ENCODE data around the gene RHOXF2B.

DNA sequence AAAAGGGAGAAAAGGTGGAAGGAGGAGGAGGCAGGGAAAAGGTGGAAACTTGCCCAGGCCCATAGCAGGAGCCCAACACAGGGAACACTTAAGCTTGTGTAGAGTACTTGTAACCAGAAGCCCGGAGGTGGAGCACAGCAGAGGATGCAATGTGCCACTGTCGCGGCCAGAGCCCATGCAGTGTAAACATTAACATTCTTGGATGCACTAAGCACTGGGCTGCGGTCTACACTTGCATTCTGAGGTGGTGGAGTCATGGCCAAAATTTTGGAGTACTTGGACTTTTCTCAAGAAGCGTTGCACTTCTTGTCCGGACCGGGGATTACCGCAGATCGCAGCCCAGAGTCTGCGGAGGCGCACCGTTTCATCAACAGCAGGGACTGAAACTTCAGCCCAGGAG lies 42.7 kb upstream of the RHOXF2B start:
- TF ChIP-seq, protein P1, sequence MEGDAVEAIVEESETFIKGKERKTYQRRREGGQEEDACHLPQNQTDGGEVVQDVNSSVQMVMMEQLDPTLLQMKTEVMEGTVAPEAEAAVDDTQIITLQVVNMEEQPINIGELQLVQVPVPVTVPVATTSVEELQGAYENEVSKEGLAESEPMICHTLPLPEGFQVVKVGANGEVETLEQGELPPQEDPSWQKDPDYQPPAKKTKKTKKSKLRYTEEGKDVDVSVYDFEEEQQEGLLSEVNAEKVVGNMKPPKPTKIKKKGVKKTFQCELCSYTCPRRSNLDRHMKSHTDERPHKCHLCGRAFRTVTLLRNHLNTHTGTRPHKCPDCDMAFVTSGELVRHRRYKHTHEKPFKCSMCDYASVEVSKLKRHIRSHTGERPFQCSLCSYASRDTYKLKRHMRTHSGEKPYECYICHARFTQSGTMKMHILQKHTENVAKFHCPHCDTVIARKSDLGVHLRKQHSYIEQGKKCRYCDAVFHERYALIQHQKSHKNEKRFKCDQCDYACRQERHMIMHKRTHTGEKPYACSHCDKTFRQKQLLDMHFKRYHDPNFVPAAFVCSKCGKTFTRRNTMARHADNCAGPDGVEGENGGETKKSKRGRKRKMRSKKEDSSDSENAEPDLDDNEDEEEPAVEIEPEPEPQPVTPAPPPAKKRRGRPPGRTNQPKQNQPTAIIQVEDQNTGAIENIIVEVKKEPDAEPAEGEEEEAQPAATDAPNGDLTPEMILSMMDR (IDR thresholded peaks at IDR 0.05), result no peak
- no peak for TF ChIP-seq POLR2A (IDR thresholded peaks at IDR 0.05)
